Muscle layer of duodenum (tissue), 2 donors: ENCODE measurements around the gene TMEM245.
A peak's percentile ranks its signal among the peaks of the same experiment; 100 is the strongest.
"Not testable (repeated sequence)": the region's sequence is repeated elsewhere in the genome, so short reads cannot be mapped to it uniquely, and the experiment has no call there.

Source experiments
- H3K27ac ChIP-seq: one replicate; pipeline ENCODE4 v1.7.0; 2013; ENCODE audit warnings: mild to moderate bottlenecking, low read length
- H3K27me3 ChIP-seq: one replicate; pipeline ENCODE4 v1.7.0; 2013; ENCODE audit warnings: low read depth, mild to moderate bottlenecking, control low read depth, low read length
- H3K36me3 ChIP-seq, 2 donors: one replicate each; pipeline ENCODE4 v1.7.0; 2013; ENCODE audit warnings: low read length in 2 of 2, control low read depth in 1 of 2, mild to moderate bottlenecking in 1 of 2; ENCODE audit not compliant: insufficient read depth in 2 of 2, control insufficient read depth in 1 of 2
- H3K4me1 ChIP-seq, 2 donors: one replicate each; pipeline ENCODE4 v1.7.0; 2013; ENCODE audit warnings: low read length in 2 of 2, mild to moderate bottlenecking in 2 of 2, control low read depth in 1 of 2, moderate library complexity in 1 of 2; ENCODE audit not compliant: insufficient read depth in 2 of 2, control insufficient read depth in 1 of 2
- H3K4me3 ChIP-seq, 2 donors: one replicate each; pipeline ENCODE4 v1.7.0; 2013; ENCODE audit warnings: low read length in 2 of 2, low read depth in 1 of 2, mild to moderate bottlenecking in 1 of 2
- H3K9me3 ChIP-seq, 2 donors: one replicate each; pipeline ENCODE4 v1.7.0; 2013; ENCODE audit warnings: low read length in 2 of 2, control low read depth in 1 of 2, mild to moderate bottlenecking in 1 of 2; ENCODE audit not compliant: control insufficient read depth in 1 of 2
- donor health status: healthy.

TMEM245 gene

DNA sequence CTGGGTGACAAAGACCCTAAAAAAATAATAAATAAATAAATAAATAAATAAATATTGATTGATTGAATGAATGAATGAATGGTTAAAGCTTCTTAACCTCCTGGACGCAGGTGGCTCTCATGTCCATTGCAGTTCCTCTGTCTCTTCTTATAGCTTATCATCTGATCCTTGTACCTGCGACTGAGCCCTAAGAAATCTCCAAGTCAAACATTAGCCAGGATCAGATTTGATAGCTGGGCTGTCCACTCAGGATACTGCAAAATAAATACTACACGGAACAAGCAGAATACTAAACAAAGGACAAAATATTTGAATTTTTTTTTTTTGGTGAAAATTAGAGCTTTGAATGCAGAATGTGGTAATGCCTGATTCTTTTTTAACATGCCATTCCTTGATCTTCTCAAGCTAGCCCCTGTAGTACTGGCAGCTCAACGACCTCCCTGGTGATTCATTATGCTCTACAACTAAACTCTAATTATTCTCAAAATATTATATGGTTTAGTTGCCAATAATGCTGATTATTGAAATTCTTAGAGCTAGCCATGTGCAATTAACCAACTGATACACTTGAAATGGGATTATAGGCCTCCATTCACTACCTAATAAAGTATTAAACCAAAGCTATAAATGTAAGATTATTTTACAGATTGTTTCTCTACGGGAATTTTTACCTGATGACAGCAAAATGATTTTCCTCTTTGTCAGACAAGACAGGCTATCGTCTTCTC lies 9.9 kb upstream of the TMEM245 start:
- Histone ChIP-seq H3K27me3 (no peaks in the 10 kb centered on the region), H3K4me3 (no peak overlapping the region), H3K36me3 (no peaks in the 10 kb centered on the region), H3K27ac (no peak overlapping the region), H3K4me1 (no peaks in the 10 kb centered on the region), H3K9me3 (no peaks in the 10 kb centered on the region)

DNA sequence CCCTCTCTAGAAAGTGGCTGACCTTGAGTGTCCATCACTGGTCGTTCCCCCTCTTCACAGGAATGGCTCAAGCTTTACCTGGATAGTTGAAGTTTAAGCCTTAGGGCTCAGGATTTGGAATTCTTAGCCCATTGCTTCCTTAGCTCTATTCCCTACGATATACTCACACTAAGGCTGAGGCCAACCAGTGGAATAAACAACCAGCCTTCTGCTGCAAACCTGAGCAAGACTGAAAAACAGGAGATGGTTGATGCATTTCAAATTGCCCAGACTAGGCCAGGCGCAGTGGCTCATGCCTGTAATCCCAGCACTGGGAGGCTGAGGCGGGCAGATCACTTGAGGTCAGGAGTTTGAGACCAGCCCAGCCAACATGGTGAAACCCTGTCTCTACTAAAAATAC lies 6.9 kb upstream of the TMEM245 start:
- not testable (repeated sequence) for H3K27me3 ChIP-seq

DNA sequence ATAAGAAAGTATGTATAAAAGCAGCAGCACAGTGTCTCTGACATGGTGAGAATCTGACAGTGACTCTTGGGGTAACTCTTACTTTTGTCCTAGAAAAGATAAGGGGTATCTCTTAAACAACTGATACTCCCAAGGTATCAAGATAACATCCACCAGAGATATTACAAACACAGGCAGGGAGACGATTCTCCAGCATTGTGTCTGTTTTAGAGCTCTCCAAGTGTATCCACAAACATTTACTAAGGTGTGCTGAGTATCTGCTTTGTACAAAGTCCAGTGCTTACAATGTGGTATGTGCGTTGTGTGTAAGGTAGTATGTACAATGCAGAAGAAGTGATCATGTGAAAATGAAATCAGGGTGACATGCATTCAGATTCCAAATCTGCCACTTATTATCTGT lies 4.4 kb upstream of the TMEM245 start:
- Histone ChIP-seq H3K36me3 (no peaks in the 10 kb centered on the region), H3K27ac (no peak overlapping the region), H3K9me3 (no peaks in the 10 kb centered on the region), H3K27me3 (no peaks in the 10 kb centered on the region), H3K4me3 (no peak overlapping the region), H3K4me1 (no peaks in the 10 kb centered on the region)

More for the DNA sequence above, 6.9 kb upstream of the TMEM245 start:
- H3K4me1 ChIP-seq, H3K27ac ChIP-seq, H3K4me3 ChIP-seq, H3K9me3 ChIP-seq, H3K36me3 ChIP-seq: not testable (repeated sequence)

DNA sequence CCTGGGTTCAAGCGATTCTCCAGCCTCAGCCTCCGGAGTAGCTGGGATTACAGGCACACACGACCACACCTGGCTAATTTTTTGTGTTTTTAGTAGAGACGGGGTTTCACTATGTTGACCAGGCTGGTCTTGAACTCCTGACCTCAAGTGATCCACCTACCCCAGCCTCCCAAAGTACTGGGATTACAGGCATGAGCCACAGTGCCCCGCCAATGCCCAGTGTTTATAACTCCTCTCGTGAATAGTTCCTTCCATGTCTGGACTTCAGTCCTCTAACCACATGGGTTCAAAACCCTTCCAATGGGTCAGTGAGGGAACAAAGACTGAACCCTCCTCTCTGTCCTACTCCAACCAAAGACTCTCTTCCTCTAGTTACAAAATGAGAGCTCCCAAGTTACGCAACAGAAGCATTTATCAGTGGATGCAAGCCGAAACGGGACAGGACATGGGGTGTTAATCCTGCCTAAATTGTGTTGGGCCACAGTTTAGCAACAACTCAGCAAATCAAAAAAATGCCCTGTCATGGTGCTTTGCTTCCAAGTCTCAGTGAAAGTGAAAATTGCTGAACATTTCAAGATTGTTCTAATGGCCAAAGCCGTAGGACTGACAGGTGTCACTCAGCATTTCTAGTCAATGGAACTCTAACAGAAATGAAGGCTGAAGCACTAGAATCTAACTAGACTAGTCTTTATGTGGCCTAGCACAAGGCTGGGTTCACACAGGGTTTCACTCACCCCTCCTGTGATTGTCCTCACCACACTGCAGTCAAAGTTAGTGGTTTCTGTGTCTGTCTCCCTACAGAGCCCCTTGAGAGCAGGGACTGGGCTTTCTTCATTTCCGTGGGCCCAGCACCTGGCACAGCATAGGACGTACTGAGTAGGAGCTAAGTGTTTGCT lies 3.2 kb upstream of the TMEM245 start:
- peaks cover 0 to 1% of the 10 kb centered on the region in 2 donors for H3K4me1 ChIP-seq
- no peak overlapping the region for H3K4me3 ChIP-seq
- no peaks in the 10 kb centered on the region for H3K9me3 ChIP-seq
- no peaks in the 10 kb centered on the region for H3K36me3 ChIP-seq
- no peak overlapping the region for H3K27ac ChIP-seq
- H3K27me3 ChIP-seq = no peaks in the 10 kb centered on the region

DNA sequence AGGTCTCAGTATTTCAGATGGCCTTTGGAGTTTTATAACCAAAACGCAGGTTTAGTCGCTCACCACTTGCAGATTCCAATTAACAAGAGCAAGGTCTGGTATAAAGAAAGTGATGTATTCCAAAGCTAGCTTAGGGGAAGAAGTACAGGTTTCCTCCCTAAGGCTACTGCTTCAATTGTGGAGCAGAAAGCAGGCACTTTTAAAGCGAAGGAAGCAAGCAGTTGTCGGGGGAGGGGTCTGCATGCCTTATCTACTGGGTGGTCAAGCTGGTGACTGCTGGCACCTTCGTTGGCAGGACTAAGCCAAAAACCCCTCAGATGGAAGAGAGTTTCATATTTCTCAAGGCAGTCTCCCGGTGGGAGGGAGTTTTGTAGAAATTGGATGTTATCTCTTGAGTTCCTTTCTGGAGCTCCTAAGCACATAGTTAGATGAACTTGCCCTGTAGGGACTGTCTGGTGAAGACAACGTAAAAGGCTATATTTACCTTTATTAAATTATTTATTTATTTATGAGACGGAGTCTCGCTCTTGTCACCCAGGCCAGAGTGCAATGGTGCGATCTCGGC lies 1.6 kb upstream of the TMEM245 start:
- no peaks in the 10 kb centered on the region for H3K27me3 ChIP-seq
- no peaks in the 10 kb centered on the region for H3K9me3 ChIP-seq
- H3K36me3 ChIP-seq = no peaks in the 10 kb centered on the region
- H3K4me1 ChIP-seq = peaks cover 9 to 13% of the 10 kb centered on the region in 2 donors
- no peak overlapping the region for H3K4me3 ChIP-seq
- no peak overlapping the region for H3K27ac ChIP-seq

- Histone ChIP-seq H3K9me3 (no peaks in the 10 kb centered on the region), H3K27ac (no peak overlapping the region), H3K4me1 (peaks cover 14 to 17% of the 10 kb centered on the region in 2 donors), H3K4me3 (peak overlapping the region in 1 of 2 donors; percentile 97), H3K27me3 (no peaks in the 10 kb centered on the region), H3K36me3 (no peaks in the 10 kb centered on the region)
These were observed 550 bp upstream of the TMEM245 start for GRCh38 chr9:109120204-109120789.

GRCh38 chr9:109118808-109119438 lies 824 bp downstream of the TMEM245 start:
- Histone ChIP-seq H3K27me3 (no peaks in the 10 kb centered on the region), H3K36me3 (no peaks in the 10 kb centered on the region), H3K4me1 (peaks cover 14 to 27% of the 10 kb centered on the region in 2 donors), H3K27ac (peak overlapping the region; percentile 62), H3K9me3 (no peaks in the 10 kb centered on the region), H3K4me3 (peak overlapping the region; percentile 85 to 97)

- peaks cover 14 to 34% of the 10 kb centered on the region in 2 donors for H3K4me1 ChIP-seq
These were observed 1.6 kb downstream of the TMEM245 start for GRCh38 chr9:109117856-109118807.

GRCh38 chr9:109115931-109116526 lies 3.7 kb downstream of the TMEM245 start:
- Histone ChIP-seq H3K9me3 (no peaks in the 10 kb centered on the region), H3K27ac (peak overlapping the region; percentile 20), H3K4me3 (no peak overlapping the region), H3K27me3 (no peaks in the 10 kb centered on the region), H3K36me3 (no peaks in the 10 kb centered on the region), H3K4me1 (peaks cover 14 to 46% of the 10 kb centered on the region in 2 donors)

More at GRCh38 chr9:109117856-109118807, 1.6 kb downstream of the TMEM245 start:
- no peaks in the 10 kb centered on the region for H3K36me3 ChIP-seq
- H3K4me3 ChIP-seq = peak overlapping the region; percentile 85 to 97
- H3K27me3 ChIP-seq = no peaks in the 10 kb centered on the region
- H3K27ac ChIP-seq = peak overlapping the region; percentile 62
- no peaks in the 10 kb centered on the region for H3K9me3 ChIP-seq

DNA sequence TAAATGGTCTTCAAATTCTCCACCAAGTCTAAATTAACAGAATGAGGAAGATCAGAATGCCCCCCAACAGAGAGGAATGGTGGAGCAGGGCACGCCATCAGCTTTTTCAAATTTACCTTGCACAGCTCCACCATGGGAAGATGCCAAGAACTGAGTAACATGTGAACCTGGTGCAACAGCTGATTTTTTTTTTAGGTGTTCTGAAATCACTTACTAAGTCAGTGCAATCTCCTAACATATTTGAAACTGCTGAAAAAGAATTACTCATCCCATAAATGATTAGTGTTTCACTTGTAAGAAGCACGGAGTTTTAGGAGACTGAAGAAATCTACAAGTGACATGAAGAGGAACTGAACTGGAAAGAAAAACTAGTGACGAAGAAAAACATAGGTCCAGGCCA lies 5.1 kb downstream of the TMEM245 start:
- no peaks in the 10 kb centered on the region for H3K9me3 ChIP-seq
- H3K27ac ChIP-seq = peak overlapping the region; percentile 76
- no peaks in the 10 kb centered on the region for H3K36me3 ChIP-seq
- peaks cover 23 to 51% of the 10 kb centered on the region in 2 donors for H3K4me1 ChIP-seq
- no peak overlapping the region for H3K4me3 ChIP-seq
- H3K27me3 ChIP-seq = no peaks in the 10 kb centered on the region
